K562 (cell line): Measurements from ENCODE around the gene FOXN3. TPM values are rescaled to one million over a fixed set of nuclear protein-coding genes. Genes with fewer than 3 reads are reported as not detected.
A peak's percentile ranks its signal among the peaks of the same experiment; 100 is the strongest.

Experiments used
- ATAC-seq: fragments of 200-7000 bp; cut with Tn5 transposase; 3 replicates; pipeline ENCODE4 v1.9.1; 2020; ENCODE audit warnings: moderate library complexity
- BruUV-seq: library from RNA; stranded (reverse); fragments of 400-500 nt; replicated peaks from 2 replicates; lab custom pipeline; 2021; lab: Mats Ljungman, UMichigan
- CTCF ChIA-PET: fragments of 300-600 bp; formaldehyde crosslinking; extraction: SDS; loops from one replicate; lab custom pipeline; 2021; ENCODE audit warnings: low intra/inter-chr PET ratio; lab: Yijun Ruan, JAX
- POLR2A ChIA-PET: fragments of 300-600, 350-650 bp; sonication (Branson Sonifier 250); formaldehyde crosslinking; extraction: SDS; loops from one replicate; lab custom pipeline; 2021; ENCODE audit warnings: antibody characterized with exemption, inconsistent platforms; lab: Yijun Ruan, JAX
- DNase-seq, 4 experiments: peaks; one replicate each; pipeline versions ENCODE4 v3.0.0 to v3.0.0-alpha.2; 2011 to 2018; ENCODE audit warnings: low spot score in 3 of 4, mixed read lengths in 3 of 4; ENCODE audit errors: extremely low read depth in 1 of 4
- FAIRE-seq: peaks from 2 replicates; lab custom pipeline; 2011; peaks lifted over from hg19 to GRCh38; lab: Jason Lieb, UNC
- H2AFZ ChIP-seq: 2 replicates; pipeline ENCODE4 v1.6.0; 2011; ENCODE audit warnings: low read depth, low read length, control low read depth, inconsistent platforms
- H3K27ac ChIP-seq: fragments of 200-600 bp; 3 replicates; pipeline ENCODE4 v1.8.0; 2011; ENCODE audit warnings: low read depth, mild to moderate bottlenecking, control low read depth, inconsistent platforms, low read length, moderate library complexity, mixed read lengths; ENCODE audit errors: extremely low read depth
- H3K27me3 ChIP-seq, 2 experiments: fragments of 300-600 bp in 1 of 2; 2 replicates in 1 of 2; 3 replicates in 1 of 2; pipeline versions ENCODE4 v1.6.0 to v1.8.0; 2011; ENCODE audit warnings: inconsistent platforms in 2 of 2, low read length in 2 of 2, mild to moderate bottlenecking in 1 of 2, mixed read lengths in 1 of 2, moderate library complexity in 1 of 2; ENCODE audit not compliant: control insufficient read depth in 2 of 2, insufficient read depth in 2 of 2
- H3K36me3 ChIP-seq: fragments of 300-600 bp; 3 replicates; pipeline ENCODE4 v1.8.0; 2011; ENCODE audit warnings: mild to moderate bottlenecking, low read length, inconsistent platforms; ENCODE audit not compliant: control insufficient read depth, insufficient read depth
- H3K4me1 ChIP-seq, 2 experiments: fragments of 200-600 bp in 1 of 2; replicated peaks in 1 of 2; 2 replicates in 1 of 2; 3 replicates in 1 of 2; pipeline versions ENCODE4 v1.5.1 to v1.8.0; 2011; ENCODE audit warnings: inconsistent platforms in 2 of 2, low read length in 2 of 2, mild to moderate bottlenecking in 1 of 2, mixed read lengths in 1 of 2, moderate library complexity in 1 of 2; ENCODE audit not compliant: control insufficient read depth in 2 of 2, insufficient read depth in 2 of 2
- H3K4me2 ChIP-seq: 2 replicates; pipeline ENCODE4 v1.6.1; 2011; ENCODE audit warnings: low read length, control low read depth, inconsistent platforms, mixed read lengths; ENCODE audit not compliant: insufficient read depth
- H3K4me3 ChIP-seq: fragments of 200-600 bp; sonication (generic), shearing (Covaris generic); 2 replicates; pipeline ENCODE4 v1.5.1; 2016; ENCODE audit warnings: control low read depth, inconsistent platforms
- H3K79me2 ChIP-seq: fragments of 200-600 bp; 3 replicates; pipeline ENCODE4 v1.8.0; 2011; ENCODE audit warnings: low read length, inconsistent platforms; ENCODE audit not compliant: control insufficient read depth, insufficient read depth
- H3K9ac ChIP-seq, 2 experiments: 2 replicates each; pipeline versions ENCODE4 v1.6.0 to v1.6.1; 2011; ENCODE audit warnings: low read depth in 2 of 2, low read length in 2 of 2, control low read depth in 1 of 2, inconsistent platforms in 1 of 2, mild to moderate bottlenecking in 1 of 2, mixed read lengths in 1 of 2; ENCODE audit not compliant: insufficient read depth in 1 of 2
- H3K9me1 ChIP-seq: one replicate; pipeline ENCODE4 v1.6.0; 2011; ENCODE audit warnings: inconsistent platforms, mild to moderate bottlenecking, low read length, moderate library complexity; ENCODE audit not compliant: control insufficient read depth, insufficient read depth
- H3K9me3 ChIP-seq: replicated peaks from 2 replicates; pipeline ENCODE4 v1.5.1; 2011; ENCODE audit warnings: low read depth, low read length, inconsistent platforms; ENCODE audit not compliant: control insufficient read depth, insufficient read depth
- H4K20me1 ChIP-seq: replicated peaks from 2 replicates; pipeline ENCODE4 v1.6.1; 2011; ENCODE audit warnings: low read length, inconsistent platforms, mixed read lengths; ENCODE audit not compliant: control insufficient read depth, insufficient read depth
- C11orf30 ChIP-seq: fragments of 450-650 bp; IDR thresholded peaks from 2 replicates; pipeline ENCODE4 v1.6.1; 2016; ENCODE audit warnings: low read depth, mild to moderate bottlenecking
- CHAMP1 ChIP-seq: fragments of 450-650 bp; IDR thresholded peaks from 2 replicates; pipeline ENCODE4 v1.6.1; 2016; ENCODE audit warnings: mild to moderate bottlenecking
- KDM5B ChIP-seq: fragments of 200-600 bp; sonication (generic); IDR thresholded peaks from 2 replicates; pipeline ENCODE4 v1.6.1; 2012; ENCODE audit warnings: low read depth, mild to moderate bottlenecking, moderate library complexity, low read length, control low read depth, inconsistent platforms; ENCODE audit not compliant: insufficient replicate concordance
- MAFF ChIP-seq: IDR thresholded peaks from 2 replicates; pipeline ENCODE4 v1.6.1; 2012; ENCODE audit warnings: low read length, improper control_type of control experiment
- MAFG ChIP-seq: fragments of 450-650 bp; conservative IDR thresholded peaks from 2 replicates; pipeline ENCODE4 v1.6.1; 2016; ENCODE audit warnings: missing genetic modification characterization, missing compliant biosample characterization
- MXI1 ChIP-seq: IDR thresholded peaks from 2 replicates; pipeline ENCODE4 v1.6.1; 2011; ENCODE audit warnings: low read depth, mild to moderate bottlenecking, improper control_type of control experiment, low read length
- SMARCE1 ChIP-seq: fragments of 450-650 bp; IDR thresholded peaks from 2 replicates; pipeline ENCODE4 v1.7.1; 2016; ENCODE audit warnings: mild to moderate bottlenecking
- TAF9B ChIP-seq: fragments of 450-650 bp; IDR thresholded peaks from 2 replicates; pipeline ENCODE4 v1.6.1; 2018; ENCODE audit warnings: mild to moderate bottlenecking; ENCODE audit not compliant: partially characterized antibody
- TRIM24 ChIP-seq, 2 experiments: fragments of 450-650 bp; IDR thresholded peaks; 2 replicates each; pipeline ENCODE4 v1.6.1; 2016
- ZNF316 ChIP-seq: fragments of 450-650 bp; IDR thresholded peaks from 2 replicates; pipeline ENCODE4 v1.6.1; 2016
- WGBS: fragments of 100-300 bp; shearing (Covaris generic); methylation state at CpG from one replicate; pipeline ENCODE4 v1.1.6; 2016; ENCODE audit warnings: low coverage, mixed read lengths; ENCODE audit not compliant: insufficient coverage; ENCODE audit errors: missing lambda C conversion rate; 5-methylcytosine and 5-hydroxymethylcytosine counted together
- in situ Hi-C: fragments of 300-500 bp; cut with MboI; formaldehyde crosslinking; loops from 4 replicates; pipeline ENCODE4 v1.15.0; 2018; ENCODE audit warnings: inconsistent platforms, mixed read lengths
- intact Hi-C: fragments of 100-400 bp; cut with micrococcal nuclease; formaldehyde crosslinking; loops from 2 replicates; pipeline ENCODE4 v1.14.2; 2022
- polyA plus RNA-seq, 8 experiments: library from polyadenylated mRNA; depleted of rRNA in 4 of 8; stranded (reverse) in 5 of 8; unstranded in 3 of 8; fragments of >200 nt; fragmentation: Nextera tagmentation in 2 of 8; fragmentation: Illumina TruSeq in 1 of 8; extraction: Ambion mirVana in 2 of 8; extraction: Trizol in 1 of 8; gene quantifications; 2 replicates each; pipeline versions ENCODE4 v1.2.1 to v1.2.3, GENCODE V29; 2011 to 2014; ENCODE audit warnings: inconsistent platforms in 1 of 8, missing spikeins in 1 of 8
- total RNA-seq, 7 experiments: library from RNA; depleted of rRNA in 6 of 7; stranded (reverse); fragments of >200 nt in 6 of 7; fragmentation: Illumina TruSeq in 2 of 7; extraction: Trizol in 2 of 7; gene quantifications; 2 replicates each; pipeline versions ENCODE4 v1.2.1 to v1.2.3, GENCODE V29; 2011 to 2021; ENCODE audit warnings: low replicate concordance in 1 of 7
- TF ChIP-seq, protein P1 (sequence below): fragments of 250-450 bp; sonication (Bioruptor Pico); IDR thresholded peaks from 2 replicates; pipeline ENCODE4 v1.8.0; 2022; ENCODE audit warnings: inconsistent platforms
- TF ChIP-seq, protein P2 (sequence below), 2 experiments: fragments of 150-350 bp in 1 of 2; IDR thresholded peaks; 2 replicates each; pipeline ENCODE4 v1.6.1; 2012 to 2016; ENCODE audit warnings: low read depth in 2 of 2, low read length in 2 of 2, mild to moderate bottlenecking in 1 of 2, moderate library complexity in 1 of 2

Gene FOXN3
- total and polyA plus RNA-seq, 9 of the 15 experiments (the other 6 are each of a cell fraction or from before 2014, with no cell fraction given) = 0.07 to 1.3 (median 0.40) TPM

DNA sequence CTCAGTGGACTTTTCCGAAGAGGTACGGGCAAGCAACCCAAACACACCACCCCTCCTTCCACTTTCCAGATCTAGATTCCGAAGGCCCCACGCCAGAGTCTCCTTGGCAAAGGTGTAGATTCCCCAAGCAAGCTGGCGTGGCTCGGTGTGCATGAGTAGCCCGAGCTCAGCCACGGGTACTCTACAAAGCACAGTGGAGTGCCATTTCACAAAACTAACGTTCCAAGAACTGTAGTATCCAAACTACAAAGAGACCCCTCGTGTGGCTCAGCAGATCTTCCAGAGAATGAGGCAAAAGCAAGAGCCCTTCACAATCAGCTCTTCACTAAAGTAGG, 72.1 kb downstream of the FOXN3 start (continued):
- TF ChIP-seq, protein P1, sequence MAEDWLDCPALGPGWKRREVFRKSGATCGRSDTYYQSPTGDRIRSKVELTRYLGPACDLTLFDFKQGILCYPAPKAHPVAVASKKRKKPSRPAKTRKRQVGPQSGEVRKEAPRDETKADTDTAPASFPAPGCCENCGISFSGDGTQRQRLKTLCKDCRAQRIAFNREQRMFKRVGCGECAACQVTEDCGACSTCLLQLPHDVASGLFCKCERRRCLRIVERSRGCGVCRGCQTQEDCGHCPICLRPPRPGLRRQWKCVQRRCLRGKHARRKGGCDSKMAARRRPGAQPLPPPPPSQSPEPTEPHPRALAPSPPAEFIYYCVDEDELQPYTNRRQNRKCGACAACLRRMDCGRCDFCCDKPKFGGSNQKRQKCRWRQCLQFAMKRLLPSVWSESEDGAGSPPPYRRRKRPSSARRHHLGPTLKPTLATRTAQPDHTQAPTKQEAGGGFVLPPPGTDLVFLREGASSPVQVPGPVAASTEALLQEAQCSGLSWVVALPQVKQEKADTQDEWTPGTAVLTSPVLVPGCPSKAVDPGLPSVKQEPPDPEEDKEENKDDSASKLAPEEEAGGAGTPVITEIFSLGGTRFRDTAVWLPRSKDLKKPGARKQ (CRISPR knock-in tag) = no peak
- TF ChIP-seq MXI1 (no peak), TRIM24 (IDR thresholded peaks at IDR 0.05) (no peak)
- TF ChIP-seq, all 486 proteins: peak for 0

GRCh38 chr14:89343356-89343755, 73.7 kb downstream of the FOXN3 start:
- no peaks in the 10 kb centered on the region for H3K36me3 ChIP-seq
- FAIRE-seq = no peak
- TF ChIP-seq SMARCE1 (no peak), KDM5B (no peak), CHAMP1 (no peak), C11orf30 (peak; percentile 85), ZNF316 (peak; percentile 93), MAFG (peak; percentile 91), TAF9B (no peak), MAFF (peak; percentile 98)
- TF ChIP-seq, protein P2, sequence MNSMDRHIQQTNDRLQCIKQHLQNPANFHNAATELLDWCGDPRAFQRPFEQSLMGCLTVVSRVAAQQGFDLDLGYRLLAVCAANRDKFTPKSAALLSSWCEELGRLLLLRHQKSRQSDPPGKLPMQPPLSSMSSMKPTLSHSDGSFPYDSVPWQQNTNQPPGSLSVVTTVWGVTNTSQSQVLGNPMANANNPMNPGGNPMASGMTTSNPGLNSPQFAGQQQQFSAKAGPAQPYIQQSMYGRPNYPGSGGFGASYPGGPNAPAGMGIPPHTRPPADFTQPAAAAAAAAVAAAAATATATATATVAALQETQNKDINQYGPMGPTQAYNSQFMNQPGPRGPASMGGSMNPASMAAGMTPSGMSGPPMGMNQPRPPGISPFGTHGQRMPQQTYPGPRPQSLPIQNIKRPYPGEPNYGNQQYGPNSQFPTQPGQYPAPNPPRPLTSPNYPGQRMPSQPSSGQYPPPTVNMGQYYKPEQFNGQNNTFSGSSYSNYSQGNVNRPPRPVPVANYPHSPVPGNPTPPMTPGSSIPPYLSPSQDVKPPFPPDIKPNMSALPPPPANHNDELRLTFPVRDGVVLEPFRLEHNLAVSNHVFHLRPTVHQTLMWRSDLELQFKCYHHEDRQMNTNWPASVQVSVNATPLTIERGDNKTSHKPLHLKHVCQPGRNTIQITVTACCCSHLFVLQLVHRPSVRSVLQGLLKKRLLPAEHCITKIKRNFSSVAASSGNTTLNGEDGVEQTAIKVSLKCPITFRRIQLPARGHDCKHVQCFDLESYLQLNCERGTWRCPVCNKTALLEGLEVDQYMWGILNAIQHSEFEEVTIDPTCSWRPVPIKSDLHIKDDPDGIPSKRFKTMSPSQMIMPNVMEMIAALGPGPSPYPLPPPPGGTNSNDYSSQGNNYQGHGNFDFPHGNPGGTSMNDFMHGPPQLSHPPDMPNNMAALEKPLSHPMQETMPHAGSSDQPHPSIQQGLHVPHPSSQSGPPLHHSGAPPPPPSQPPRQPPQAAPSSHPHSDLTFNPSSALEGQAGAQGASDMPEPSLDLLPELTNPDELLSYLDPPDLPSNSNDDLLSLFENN (IDR thresholded peaks at IDR 0.05; ENCODE audit: low read depth in 2 of 2, low read length in 2 of 2) = no peak

More at GRCh38 chr14:89343356-89343755, 73.7 kb downstream of the FOXN3 start:
- H3K9me1 ChIP-seq = no peaks in the 10 kb centered on the region
- H4K20me1 ChIP-seq = no peaks in the 10 kb centered on the region
- H3K4me3 ChIP-seq = no peak overlapping the region
- ChIA-PET CTCF (no interaction called here), POLR2A (no interaction called here)
- no peak overlapping the region for H2AFZ ChIP-seq
- H3K79me2 ChIP-seq = no peaks in the 10 kb centered on the region
- no peak overlapping the region for H3K4me2 ChIP-seq
- intact Hi-C loops = no loop called here
- ATAC-seq = no peak
- no peak overlapping the region for H3K9ac ChIP-seq
- H3K27me3 ChIP-seq = peaks cover 0 to 17% of the 10 kb centered on the region in 2 experiments; a peak in 2 of 5 replicates
- no peak overlapping the region for H3K27ac ChIP-seq
- H3K9me3 ChIP-seq = no peaks in the 10 kb centered on the region
- DNase-seq = no peak
- no peaks in the 10 kb centered on the region for H3K4me1 ChIP-seq
- no TSS peak for BruUV-seq
- WGBS = no CpG with 5 or more reads among the region's 2 CpGs
- in situ Hi-C loops = no loop called here
